ENCODE results near the gene MUC6. TPM values are rescaled to one million over a fixed set of nuclear protein-coding genes. Genes with fewer than 3 reads are reported as not detected.

Gene MUC6
- total and polyA plus RNA-seq, 10 of the 15 experiments (the other 5 are each of a cell fraction or from before 2014, with no cell fraction given) = 0.03 TPM; not detected in 8

- RAD21 ChIA-PET (ENCODE audit: unreplicated experiment) = no interaction called here
- TF ChIP-seq NRF1 (conservative IDR thresholded peaks at IDR 0.05; ENCODE audit: low read depth, low read length) (no peak), STAT1 (conservative IDR thresholded peaks at IDR 0.05) (no peak), MTA2 (IDR thresholded peaks at IDR 0.05; ENCODE audit: low read depth) (no peak), CREB1 (IDR thresholded peaks at IDR 0.05; ENCODE audit: low read depth) (no peak), E2F4 (IDR thresholded peaks at IDR 0.05; ENCODE audit: low read depth, low read length) (no peak), ZSCAN29 (IDR thresholded peaks at IDR 0.05) (no peak), EP300 (IDR thresholded peaks at IDR 0.05; ENCODE audit: borderline replicate concordance in 1 of 2, control insufficient read depth in 1 of 2, low read depth in 2 of 2, low read length in 2 of 2) (no peak), IRF3 (IDR thresholded peaks at IDR 0.05) (no peak), SMARCA5 (IDR thresholded peaks at IDR 0.05) (no peak), BMI1 (IDR thresholded peaks at IDR 0.05; ENCODE audit: borderline replicate concordance) (no peak), CREM (IDR thresholded peaks at IDR 0.05; ENCODE audit: low read depth) (no peak), CHD2 (IDR thresholded peaks at IDR 0.05; ENCODE audit: borderline replicate concordance, low read depth, low read length) (no peak), ZNF217 (IDR thresholded peaks at IDR 0.05) (no peak)
- TF ChIP-seq, protein P1, sequence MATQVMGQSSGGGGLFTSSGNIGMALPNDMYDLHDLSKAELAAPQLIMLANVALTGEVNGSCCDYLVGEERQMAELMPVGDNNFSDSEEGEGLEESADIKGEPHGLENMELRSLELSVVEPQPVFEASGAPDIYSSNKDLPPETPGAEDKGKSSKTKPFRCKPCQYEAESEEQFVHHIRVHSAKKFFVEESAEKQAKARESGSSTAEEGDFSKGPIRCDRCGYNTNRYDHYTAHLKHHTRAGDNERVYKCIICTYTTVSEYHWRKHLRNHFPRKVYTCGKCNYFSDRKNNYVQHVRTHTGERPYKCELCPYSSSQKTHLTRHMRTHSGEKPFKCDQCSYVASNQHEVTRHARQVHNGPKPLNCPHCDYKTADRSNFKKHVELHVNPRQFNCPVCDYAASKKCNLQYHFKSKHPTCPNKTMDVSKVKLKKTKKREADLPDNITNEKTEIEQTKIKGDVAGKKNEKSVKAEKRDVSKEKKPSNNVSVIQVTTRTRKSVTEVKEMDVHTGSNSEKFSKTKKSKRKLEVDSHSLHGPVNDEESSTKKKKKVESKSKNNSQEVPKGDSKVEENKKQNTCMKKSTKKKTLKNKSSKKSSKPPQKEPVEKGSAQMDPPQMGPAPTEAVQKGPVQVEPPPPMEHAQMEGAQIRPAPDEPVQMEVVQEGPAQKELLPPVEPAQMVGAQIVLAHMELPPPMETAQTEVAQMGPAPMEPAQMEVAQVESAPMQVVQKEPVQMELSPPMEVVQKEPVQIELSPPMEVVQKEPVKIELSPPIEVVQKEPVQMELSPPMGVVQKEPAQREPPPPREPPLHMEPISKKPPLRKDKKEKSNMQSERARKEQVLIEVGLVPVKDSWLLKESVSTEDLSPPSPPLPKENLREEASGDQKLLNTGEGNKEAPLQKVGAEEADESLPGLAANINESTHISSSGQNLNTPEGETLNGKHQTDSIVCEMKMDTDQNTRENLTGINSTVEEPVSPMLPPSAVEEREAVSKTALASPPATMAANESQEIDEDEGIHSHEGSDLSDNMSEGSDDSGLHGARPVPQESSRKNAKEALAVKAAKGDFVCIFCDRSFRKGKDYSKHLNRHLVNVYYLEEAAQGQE (IDR thresholded peaks at IDR 0.05; ENCODE audit: low read depth, low read length) = no peak
- Histone ChIP-seq H3K4me1 (ENCODE audit: control insufficient read depth, insufficient read depth, low read length) (no peaks in the 10 kb centered on the region), H3K9me3 (replicated peaks; ENCODE audit: control insufficient read depth, insufficient read depth, low read length) (no peaks in the 10 kb centered on the region), H3K27ac (ENCODE audit: control insufficient read depth, insufficient read depth) (no peak overlapping the region), H3K36me3 (ENCODE audit: control insufficient read depth in 2 of 2, insufficient read depth in 2 of 2, low read length in 1 of 2) (no peaks in the 10 kb centered on the region), H3K27me3 (replicated peaks in 1 of 2; ENCODE audit: control insufficient read depth in 2 of 2, insufficient read depth in 2 of 2, low read length in 1 of 2) (no peaks in the 10 kb centered on the region), H3K79me2 (ENCODE audit: control insufficient read depth, insufficient read depth, low read length) (no peaks in the 10 kb centered on the region), H3K4me2 (ENCODE audit: control insufficient read depth, insufficient read depth) (no peak overlapping the region), H3K4me3 (no peak overlapping the region), H2AFZ (ENCODE audit: control insufficient read depth, low read depth, low read length) (no peak overlapping the region), H4K20me1 (ENCODE audit: control insufficient read depth, insufficient read depth) (no peaks in the 10 kb centered on the region), H3K9ac (ENCODE audit: control insufficient read depth, insufficient read depth, low read length) (no peak overlapping the region)
- FAIRE-seq (no peak), DNase-seq (ENCODE audit: low read depth, low spot score) (no peak), ATAC-seq (no peak)
- CTCF ChIA-PET = interaction anchor here (0.9 to 1.8 kb wide), 5 partner anchors 9 to 207 kb away, joined by 3 to 23 read pairs (median 4); no protein-coding TSS in a partner anchor
- WGBS (ENCODE audit: insufficient coverage, insufficient replicate concordance, low lambda C conversion rate, missing lambda C conversion rate) = 29% methylated on average over 23 of the region's 25 CpGs
- intact Hi-C loops (cut with micrococcal nuclease; ENCODE audit: unreplicated experiment) (loop anchor here (5.0 kb wide), 1 partner anchor 125 kb away; the partner anchor contains the start of gene AP2A2), in situ Hi-C loops (cut with MboI) (loop anchor here (10.0 kb wide), 1 partner anchor 208 kb away; the partner anchor contains the start of genes POLR2L and TSPAN4)
- POLR2A ChIA-PET = no interaction called here
- no TSS peak for BruUV-seq (replicated peaks)
- SMC1A ChIA-PET (ENCODE audit: uncharacterized antibody, unreplicated experiment) = no interaction called here
Observed at GRCh38 chr11:1052133-1053011, 15.9 kb upstream of the MUC6 start.
